GM21576 (cell line): ENCODE data around the gene FAM187B.

Experiments used
- ATAC-seq: cut with Tn5 transposase; IDR thresholded peaks from one replicate; pipeline ENCODE4 v1.9.1; 2021; ENCODE audit warnings: mild to moderate bottlenecking, moderate library complexity; ENCODE audit not compliant: unreplicated experiment

Gene FAM187B

DNA sequence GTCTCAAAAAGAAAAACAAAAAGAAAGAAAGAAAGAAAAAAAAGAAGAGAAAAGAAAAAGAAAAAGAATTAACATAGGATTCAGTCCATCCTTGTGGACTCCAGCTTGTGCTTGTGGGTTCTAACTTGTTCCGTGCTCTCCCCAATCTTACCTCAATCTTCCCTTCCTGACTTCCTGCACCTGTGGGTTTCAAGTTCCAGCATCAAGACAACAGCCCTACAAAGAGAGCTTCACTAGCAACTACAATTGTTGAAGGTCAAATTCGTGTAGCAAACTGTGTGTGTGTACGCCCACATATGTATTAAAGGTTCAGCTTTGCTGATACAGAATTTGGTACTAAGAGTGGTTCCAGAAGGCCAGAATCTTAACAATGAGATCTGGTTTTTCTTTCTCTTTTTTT lies 48.7 kb downstream of the FAM187B start:
- ATAC-seq, result no peak

DNA sequence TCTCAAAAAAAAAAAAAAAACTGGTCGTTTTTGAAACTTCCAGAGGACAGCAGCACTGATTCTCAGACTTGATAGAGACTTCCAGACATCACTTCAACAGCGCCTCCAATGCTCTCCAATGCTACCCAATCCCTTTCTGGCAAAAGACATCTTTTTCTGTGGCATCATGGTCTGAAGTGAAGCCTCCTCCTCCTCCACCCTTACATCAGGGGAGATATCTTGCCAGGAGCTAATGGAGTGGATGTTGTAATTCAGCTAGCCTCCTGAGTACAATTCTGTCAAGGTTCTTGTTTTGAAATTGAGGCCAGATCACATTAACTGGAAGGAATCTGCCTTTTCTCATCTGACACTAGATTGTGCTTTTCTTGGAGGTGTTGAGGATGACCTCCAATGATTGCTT lies 49.8 kb downstream of the FAM187B start:
- ATAC-seq, result no peak

DNA sequence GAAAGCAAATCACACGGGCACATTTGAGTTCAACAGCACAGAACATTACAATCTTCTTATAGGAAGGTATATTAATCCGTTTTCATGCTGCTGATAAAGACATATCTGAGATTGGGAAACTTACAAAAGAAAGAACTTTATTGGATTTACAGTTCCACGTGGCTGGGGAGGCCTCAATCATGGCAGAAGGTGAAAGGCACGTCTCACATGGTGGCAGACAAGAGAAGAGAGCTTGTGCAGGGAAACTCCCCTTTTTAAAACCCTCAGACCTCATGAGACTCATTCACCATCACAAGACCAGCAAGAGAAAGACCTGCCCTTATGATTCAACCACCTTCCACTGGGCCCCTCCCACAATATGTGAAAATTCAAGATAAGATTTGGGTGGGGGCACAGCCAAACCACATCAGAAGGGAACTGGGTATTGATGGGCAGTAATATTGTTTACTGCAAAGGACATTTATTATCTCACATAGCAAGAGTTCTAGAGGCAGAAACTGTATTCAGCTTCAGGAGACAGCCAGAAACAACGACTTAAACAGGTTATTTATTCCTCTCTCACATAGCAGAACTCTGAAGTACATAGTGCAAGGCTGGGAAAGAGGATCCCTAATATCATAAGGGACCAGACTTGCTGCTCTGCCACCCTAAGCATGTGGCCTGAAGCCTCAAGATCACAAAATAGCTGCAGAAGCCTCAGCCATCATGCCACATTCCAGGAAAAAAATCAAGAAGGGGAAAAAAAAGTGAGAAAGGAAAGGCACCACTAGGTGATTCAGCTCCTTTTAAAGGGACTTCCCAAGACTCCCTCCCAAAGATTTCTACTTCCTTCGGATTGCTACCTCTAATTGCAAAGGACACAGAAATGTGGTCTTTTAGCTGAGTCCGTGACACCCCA lies 50.9 kb downstream of the FAM187B start:
- ATAC-seq, result no peak

DNA sequence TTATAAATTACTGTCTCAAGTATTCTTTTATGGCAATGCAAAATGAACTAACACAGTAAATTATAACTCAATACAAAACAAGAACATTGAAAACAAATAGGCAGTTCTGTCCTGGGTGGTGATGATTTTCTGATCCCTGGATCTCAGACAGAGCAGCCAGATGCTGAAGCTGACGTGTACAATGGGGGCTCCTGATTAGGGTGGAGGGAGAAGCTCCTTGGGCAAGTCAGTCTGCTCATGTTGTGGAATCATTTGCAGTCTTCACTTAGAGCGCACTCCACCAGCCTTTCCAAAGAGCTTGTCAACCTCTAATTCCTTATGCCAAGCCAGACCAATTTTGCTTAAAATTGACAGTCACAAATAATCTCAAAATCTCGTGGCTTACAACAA lies 52.4 kb downstream of the FAM187B start:
- ATAC-seq, result no peak
